HG03565 (cell line): ENCODE results near the gene ATOSB.
"Not testable (repeated sequence)": the region's sequence is repeated elsewhere in the genome, so short reads cannot be mapped to it uniquely, and the experiment has no call there.

Source experiments
- ATAC-seq: cut with Tn5 transposase; IDR thresholded peaks from one replicate; pipeline ENCODE4 v1.9.1; 2021; ENCODE audit warnings: mild to moderate bottlenecking, moderate library complexity; ENCODE audit not compliant: unreplicated experiment

ATOSB gene, protein sequence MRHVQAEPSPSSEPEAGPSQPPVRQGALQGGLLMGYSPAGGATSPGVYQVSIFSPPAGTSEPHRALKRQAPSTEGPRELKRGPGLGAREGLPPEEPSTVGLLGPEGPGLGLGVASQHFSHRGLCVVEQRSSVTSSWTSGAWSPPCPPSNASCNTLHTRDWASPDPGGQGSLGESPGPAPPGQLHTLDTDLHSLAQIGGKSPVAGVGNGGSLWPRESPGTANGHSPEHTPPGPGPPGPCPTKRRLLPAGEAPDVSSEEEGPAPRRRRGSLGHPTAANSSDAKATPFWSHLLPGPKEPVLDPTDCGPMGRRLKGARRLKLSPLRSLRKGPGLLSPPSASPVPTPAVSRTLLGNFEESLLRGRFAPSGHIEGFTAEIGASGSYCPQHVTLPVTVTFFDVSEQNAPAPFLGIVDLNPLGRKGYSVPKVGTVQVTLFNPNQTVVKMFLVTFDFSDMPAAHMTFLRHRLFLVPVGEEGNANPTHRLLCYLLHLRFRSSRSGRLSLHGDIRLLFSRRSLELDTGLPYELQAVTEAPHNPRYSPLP

DNA sequence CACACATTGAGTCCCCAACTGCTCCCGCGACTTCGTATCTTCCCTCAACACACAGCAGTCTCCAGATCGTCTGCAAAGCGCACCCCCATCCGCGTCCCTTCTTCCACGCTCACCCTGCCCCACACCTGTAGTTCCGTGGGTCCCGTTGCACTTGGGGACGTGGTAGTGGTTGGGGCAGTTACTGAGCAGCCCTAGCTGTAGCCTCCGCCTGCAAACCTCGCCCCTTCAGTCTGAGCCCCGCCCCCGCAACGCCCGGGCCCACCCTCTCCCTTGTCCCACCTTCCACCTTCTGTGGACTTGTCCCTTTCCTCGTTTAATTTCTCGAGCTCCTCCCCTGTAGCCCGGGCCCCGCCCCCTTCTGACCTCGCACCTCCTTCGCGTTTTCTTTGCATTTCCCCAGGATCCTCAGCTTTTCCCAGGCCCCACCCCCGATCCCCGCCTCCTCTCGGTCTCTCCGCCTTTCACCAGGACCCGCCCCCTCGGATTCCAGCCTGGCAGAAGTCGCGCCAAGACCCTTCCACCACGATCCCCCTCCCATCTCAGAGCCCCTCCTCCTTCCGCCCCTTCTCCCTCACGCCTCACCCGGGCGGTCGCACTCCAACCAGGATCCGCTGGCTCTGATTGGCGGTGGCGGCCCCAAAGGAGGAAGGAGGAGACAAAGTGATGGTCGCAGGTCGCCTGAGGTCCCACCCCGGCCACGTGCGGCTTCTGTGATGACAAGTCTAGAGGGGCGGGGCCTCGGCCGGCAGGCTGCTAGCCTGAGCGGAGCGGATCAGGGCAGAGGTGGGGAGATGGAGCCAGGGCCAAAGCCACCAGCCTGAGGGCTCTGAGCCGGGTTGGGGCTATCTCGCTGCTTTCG is at the start of gene ATOSB:
ATOSB (minus strand) TSS at position 183 of the 859 bp plus-strand sequence. CDS start 7,588 bp downstream, outside the sequence.
- ATAC-seq, result peak; percentile 47

DNA sequence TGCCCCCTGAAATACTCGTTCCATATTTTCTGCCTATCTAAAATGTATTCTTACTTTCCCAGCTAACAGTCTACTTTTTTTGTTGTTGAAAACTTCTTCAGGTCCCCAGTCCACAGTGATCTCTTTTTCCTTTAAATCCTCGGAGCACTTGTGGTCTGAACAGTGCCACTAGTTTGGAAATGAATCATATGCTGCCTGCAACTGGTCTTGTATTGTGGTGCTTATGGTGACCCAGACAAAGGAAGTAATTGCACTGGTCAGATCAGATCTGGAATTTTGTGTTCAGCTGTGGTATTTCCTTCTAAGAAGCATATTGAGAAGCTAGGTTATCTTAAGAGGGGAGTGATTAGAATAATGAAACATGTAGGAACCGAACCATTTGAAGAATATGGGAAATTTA is 49.0 kb upstream of the ATOSB start:
- no peak for ATAC-seq

DNA sequence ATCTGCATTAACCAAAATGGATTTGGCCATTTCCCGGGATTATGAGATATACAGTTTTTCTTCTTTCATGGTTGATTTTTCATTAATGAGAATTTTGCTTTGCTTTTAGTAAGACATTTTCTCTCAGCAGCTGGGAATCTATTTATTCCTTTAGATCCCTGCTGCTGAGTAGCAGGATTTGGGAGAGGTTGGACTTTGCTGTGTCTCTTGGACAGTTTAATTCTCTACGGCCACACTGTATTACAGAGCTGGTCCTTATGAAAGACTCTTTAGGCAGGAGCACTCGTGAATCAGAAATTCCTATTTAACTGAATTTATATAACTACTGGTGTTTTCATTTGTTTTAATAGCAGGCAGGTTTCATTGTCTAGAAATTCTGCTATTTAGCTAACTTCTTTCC is 47.8 kb upstream of the ATOSB start:
- ATAC-seq, result no peak

DNA sequence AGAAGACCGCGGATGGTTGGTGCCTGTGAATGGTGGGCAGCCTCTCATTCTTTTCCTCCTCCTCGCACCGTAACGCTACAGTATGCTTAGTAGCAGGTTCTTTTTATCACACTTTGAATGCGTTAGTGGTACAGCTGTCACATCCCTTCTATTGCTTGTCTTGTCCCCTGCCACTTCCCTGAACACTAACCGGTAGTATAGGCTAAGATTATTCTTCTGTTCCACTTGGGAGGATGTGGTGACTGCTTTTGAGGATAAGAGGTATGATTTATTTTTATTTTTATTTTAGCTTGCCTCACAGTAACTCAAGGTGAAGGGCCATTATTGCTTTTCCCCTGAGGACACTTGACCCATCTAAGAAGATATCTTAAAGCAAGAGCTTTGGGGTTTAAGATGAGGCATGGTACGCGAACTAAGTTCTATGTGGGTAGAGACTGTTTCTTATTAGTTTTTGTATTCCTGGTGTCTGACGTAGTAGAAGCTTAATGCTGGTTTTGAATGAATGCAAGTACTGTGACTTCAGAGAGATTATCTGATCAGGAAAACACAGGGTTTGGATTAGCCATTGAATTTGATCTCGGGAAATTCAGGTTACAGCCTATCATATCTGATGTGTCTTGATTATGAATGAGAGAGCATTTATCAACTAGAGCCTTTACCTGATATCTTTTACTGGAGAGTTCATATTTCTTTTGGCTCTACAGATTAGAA is 47.1 kb upstream of the ATOSB start:
- no peak for ATAC-seq

DNA sequence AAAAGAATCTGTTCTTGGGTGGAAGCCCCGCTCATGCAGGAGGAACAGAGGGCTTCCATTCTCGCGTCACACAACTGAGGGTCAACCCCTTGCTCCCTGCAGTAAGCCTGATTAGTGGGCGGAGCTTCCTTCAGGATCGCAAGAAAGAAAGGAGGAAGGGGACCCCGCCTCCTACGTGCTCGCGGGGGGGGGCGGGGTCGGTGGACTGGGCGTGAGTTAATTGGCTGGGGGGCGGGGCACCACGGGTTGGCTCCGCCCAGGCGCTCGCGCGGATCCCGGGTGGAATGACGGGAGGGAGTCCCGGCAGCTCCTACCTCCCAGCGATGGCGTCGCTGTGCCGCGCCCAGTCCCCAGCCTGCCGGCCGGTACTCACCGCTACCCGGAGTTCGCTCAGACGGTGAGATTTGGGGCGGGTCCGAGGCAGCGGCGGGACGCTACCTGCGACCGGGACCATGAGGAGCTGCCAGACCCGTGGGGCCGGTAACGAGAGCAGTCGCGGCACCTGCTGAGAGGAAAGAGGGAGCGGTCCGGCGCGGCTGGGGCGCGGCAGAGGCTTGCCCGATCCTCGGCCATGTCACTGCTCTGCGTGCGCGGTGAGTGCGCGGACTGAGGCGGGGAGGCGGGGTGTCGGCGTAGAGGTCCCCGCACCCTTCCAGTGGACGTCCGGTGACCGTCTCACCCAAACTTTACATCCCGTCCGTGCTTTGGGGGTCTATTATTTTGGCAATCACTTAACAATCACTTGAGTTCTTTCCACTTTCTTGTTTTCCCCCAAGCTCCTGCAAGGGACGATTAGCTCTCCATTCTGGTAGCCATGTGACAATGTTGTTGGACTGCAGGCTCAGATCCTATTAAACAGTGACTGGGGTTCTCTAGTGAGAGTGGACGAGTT is 46.3 kb upstream of the ATOSB start, which contains the start of gene UNC13B:
UNC13B (plus strand) TSS at position 297 of the 892 bp plus-strand sequence; CDS start at position 572, 275 bp downstream.
- peak; percentile 46 for ATAC-seq

DNA sequence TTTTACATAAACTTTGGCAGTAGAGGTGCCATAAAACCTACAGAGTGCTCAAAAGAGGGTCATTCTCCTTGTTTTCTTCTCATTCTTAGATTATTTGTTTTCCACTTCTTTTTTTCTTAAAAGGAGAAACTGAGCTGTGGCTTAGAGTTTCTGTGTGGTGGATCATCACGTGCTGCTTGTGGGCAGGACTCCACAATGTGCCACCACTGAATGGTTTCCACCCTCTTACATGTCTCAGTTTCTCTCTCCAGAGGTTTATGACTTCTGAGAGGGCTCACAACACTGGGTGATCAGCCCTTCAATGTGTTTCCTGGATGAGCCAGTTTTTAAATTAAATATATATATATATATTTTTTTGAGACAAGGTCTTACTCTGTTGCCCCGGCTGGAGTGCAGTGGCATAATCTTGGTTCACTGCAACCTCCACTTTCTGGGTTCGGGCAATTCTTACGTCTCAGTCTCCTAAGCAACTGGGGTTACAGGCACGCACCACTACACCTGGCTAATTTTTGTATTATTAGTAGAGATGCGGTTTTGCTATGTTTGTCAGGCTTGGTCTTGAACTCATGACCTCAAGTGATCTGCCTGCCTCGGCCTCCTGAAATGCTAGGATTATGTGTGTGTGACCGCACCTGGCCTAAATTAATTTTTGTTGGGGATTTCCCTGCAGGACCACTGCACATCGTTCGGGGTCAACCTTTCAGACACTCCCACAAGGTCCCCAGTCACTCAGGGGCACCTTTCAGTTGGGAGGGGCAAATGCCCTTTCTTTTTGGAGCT is 43.0 kb upstream of the ATOSB start:
- no peak for ATAC-seq

DNA sequence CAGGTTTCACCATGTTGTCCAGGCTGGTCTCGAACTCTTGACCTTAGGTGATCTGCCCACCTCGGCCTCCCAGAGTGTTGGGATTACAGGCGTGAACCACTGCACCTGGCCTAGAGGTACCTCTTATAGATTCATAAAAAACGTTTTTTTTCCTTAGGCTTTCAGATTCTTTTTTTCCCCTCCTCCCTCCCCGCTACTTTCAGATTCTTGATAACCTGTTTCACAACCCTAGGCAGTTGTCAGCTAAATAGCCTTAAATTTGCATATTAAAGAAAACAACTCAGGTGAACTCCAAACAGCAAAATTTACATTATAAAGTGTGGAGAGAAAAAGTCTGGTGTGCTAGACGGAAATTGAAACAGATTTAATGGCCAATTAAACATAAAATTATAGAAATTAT is 42.2 kb upstream of the ATOSB start:
- ATAC-seq, result not testable (repeated sequence)

DNA sequence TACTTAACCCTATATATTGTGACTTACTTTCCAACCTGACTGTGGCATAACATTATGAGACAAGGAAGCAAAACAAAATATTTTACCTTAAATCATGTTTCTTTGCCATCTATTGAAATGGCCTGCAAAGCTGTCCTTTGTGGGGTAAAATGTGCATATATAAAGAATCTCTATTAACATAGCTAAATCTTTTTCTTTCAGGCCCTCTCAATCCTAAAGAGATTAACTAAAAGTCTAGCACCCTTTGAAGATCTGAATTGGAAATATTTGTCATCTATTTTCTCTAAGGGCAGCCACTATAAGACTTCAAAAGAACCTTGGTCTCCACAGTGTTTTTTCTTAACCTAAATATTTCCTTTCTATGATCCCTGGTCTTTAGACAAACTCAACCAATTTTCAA is 41.1 kb upstream of the ATOSB start:
- no peak for ATAC-seq

DNA sequence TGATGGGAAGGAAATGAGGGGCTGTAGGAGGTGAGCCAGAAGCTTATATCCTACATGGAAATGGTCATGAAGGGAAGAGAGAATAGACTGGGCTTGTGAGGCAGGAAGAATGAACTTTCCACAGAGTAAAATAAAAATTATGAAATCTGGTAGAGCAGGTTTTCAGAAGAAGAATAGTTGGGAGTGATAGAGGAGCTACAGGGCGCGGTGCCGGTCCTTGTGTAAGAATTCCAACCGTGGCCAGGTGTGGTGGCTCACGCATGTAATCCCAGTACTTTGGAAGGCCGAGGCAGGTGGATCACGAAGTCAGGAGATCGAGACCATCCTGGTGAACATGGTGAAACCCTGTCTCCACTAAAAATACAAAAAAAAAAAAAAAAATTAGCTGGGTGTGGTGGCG is 37.3 kb upstream of the ATOSB start:
- no peak for ATAC-seq

DNA sequence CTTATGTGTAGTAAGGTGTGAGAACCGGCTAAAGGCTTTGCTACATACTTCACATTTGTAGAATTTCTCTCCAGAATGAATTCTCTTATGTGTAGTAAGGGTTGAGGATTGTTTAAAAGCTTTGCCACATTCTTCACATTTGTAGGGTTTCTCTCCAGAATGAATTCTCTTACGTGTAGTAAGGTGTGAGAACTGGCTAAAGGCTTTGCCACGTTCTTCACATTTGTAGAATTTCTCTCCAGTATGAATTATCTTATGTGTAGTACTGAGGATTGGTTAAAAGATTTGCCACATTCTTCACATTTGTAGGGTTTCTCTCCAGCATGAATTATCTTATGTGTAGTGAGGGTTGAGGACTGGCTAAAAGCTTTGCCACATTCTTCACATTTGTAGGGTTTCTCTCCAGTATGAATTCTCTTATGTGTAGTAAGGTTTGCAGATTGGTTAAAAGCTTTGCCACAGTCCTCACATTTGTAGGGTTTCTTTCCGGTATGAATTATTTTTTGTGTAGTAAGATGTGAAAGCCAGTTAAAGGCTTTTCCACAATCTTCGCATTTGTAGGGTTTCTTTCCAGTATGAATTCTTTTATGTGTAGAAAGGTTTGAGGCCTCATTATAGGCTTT is 32.4 kb upstream of the ATOSB start:
- ATAC-seq, result not testable (repeated sequence)

DNA sequence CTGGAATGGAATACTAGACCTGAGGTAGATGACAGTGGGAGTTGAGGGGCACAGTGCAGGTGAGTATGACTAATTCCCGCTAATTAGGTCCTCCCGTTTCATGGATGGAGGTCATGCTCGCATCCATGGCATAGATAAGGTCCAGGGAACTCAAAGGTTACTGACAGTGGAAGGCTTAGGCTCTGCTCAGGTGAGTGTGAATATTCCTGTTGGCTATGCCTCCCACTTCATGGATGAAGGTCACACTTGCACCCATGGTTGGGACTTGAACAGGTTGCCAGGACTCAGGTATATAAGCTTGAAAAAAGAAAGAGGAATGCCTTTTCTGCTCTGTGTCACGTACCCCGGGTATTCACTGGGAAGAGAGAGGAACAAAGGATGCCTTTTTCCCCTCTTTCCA is 26.4 kb upstream of the ATOSB start:
- ATAC-seq, result no peak

DNA sequence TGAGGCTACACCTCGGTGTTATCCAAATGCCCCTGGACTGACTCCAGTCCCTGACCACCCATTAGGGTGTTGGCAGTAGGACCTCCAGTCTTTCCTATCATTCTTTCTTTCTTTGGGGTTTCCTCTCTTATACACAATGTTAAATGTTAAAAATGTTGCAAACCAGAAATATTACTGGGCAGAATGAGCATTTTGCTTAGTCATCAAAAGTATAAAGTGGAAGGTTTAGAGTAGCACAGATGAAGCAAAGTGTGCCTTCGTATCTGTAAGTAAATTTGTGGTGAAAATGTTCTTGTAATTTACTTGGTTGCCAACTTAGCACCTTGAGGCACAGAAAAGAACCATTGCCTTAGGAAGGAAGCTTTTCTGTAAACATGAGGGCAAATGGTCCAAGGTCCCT is 24.4 kb upstream of the ATOSB start:
- ATAC-seq, result no peak

DNA sequence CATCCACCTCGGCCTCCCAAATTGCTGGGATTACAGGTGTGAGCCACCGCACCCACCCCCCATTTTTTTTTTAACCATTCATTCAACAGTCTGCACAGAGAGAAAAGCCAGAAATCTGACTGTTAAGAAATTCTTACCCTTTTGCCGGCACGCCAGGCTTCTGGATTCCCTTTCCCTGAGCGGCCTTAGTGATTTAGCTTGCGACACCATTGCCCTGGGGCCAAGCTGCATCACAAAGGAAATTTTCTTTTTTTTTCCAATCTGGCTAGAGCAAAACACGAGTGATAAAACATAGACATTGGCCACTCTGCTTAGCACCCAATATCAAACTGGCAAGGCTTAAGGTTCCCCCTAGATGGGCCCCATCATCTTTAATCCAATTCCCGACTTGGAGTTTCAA is 21.2 kb upstream of the ATOSB start:
- no peak for ATAC-seq

DNA sequence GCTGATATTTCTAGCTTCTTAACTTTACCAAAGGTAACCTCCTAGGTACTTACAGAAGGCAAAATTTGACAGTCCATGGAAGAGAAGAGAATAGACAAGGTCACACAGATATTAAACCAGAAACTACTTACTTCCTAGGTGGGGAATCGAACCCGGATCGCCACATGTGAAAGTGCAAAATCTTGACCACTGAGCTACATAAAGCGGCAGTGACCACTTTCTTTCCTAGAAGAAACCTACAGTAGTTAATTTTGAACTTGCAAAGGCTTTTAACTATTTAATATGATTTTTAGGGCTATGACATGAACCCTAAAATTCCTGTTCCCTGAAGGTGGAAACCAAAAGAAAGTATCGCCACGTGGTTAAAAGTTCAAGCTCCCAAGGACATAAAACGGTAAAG is 20.3 kb upstream of the ATOSB start:
- ATAC-seq, result no peak

DNA sequence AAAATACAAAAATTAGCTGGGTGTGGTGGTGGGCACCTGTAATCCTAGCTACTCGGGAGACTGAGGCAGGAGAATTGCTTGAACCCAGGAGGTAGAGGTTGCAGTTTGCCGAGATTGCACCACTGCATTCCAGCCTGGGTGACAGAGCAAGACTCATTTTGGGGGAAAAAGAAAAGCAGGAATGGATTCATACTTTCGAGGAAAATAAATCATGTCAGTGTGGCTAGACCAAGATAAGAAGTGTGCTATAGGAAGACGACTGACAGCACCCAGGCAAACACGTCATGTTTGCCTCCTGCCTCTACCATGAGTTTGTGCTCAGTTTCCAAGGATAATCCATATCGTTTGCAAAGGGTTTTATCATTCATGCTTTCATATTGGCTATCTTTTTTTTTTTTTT is 19.3 kb upstream of the ATOSB start:
- no peak for ATAC-seq

DNA sequence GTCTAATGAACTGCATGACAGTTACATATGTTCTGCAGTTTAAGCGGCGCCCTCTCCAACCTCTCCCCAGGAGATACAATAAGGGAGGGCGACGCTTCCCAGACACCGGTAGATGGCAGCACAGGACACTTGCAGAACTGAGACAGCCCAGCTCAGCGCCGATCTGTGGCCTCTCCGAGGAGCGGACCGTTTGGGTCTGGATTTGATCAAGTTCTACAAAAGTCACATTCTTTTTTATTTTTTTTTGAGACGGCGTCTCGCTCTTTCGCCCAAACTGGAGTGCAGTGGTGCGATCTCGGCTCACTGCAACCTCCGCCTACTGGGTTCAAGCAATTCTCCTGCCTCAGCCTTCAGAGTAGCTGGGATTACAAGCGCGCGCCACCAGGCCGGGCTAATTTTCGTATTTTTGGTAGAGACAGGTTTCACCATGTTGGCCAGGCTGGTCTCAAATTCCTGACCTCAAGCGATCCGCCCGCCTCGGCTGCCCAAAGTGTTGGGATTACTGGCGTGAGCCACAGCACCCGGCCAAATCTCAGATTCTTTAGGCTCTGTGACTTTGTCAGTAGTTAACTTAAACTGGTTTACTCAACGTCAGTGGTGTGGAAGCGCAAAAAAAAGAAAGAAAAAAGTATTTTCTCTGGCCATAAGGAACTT is 1.4 kb upstream of the ATOSB start:
- peak; percentile 49 for ATAC-seq

DNA sequence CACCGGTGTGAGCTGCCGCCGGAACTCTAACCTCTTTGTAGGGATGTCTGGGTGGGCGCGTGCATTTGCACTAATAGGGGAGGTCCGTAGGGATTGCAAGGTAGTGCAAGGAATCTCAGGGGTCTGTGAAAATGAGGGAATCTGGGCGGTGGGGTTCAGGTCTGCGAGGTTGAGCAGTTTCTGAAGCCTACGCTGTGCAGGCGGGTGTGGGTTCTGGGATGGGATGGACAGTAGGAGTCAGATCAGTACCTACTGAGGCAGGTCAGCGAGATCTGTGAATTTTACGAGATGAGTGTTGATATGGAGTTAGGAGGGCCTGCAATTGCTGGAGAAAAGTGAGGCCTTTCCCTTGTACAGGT is 856 bp upstream of the ATOSB start:
- ATAC-seq, result no peak

DNA sequence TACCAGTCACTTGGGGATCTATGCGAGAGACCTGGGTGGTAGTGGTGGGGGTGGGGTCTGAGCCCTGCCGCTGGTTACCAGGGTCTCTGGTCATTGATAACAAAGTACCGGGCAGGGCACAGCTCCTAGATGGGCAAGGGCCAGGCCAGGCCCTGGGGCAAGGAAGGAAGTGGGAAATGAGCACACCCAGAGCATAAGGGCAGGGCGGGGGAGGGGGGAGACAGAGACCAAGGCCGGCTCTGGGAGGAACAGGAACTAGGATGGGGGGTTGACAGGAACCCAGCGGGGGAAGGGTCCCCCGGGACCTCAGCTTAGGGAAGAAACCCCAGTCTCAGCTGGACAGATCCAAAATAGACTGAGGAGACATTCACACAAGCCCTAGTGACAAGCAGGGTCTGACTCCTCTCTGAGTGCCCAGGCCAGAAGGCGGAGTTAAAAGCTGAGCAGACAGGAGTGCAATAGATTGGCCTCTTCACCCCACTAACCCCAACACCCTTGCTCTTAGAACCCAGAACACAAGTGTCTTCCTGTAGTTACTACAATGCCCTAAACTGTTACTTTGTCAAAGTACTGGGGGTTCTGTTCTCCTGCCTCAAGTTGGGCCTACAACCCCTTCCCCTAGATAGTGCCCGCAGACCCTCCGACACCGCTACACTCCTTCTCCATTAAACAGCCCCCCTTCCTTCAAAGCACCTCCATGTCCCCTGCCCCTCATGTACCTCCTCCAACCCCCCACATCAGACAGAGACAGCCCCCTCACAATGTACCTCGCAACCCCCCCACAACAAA is 628 bp downstream of the ATOSB start:
- no peak for ATAC-seq
